HepG2 (cell line): Measurements from ENCODE around the gene AXIN1. TPM values are rescaled to one million over a fixed set of nuclear protein-coding genes. Genes with fewer than 3 reads are reported as not detected.

Experiments
- ATAC-seq: fragments of 200-7000 bp; cut with Tn5 transposase; 3 replicates; pipeline ENCODE4 v1.9.1; 2020; ENCODE audit warnings: mild to moderate bottlenecking, moderate library complexity
- BruUV-seq: library from RNA; stranded (reverse); fragments of 400-500 nt; replicated peaks from 2 replicates; lab custom pipeline; 2021; lab: Mats Ljungman, UMichigan
- CTCF ChIA-PET: fragments of 300-600 bp; formaldehyde crosslinking; extraction: SDS; loops from one replicate; lab custom pipeline; 2021; ENCODE audit warnings: low total read pairs, inconsistent platforms, low intra/inter-chr PET ratio; lab: Yijun Ruan, JAX
- POLR2A ChIA-PET: fragments of 350-600 bp; sonication (Branson Sonifier 250); formaldehyde crosslinking; loops from one replicate; lab custom pipeline; 2020; ENCODE audit warnings: antibody characterized with exemption, inconsistent platforms; lab: Yijun Ruan, JAX
- DNase-seq: peaks from one replicate; pipeline ENCODE4 v3.0.0-alpha.2; 2015; ENCODE audit warnings: low spot score
- FAIRE-seq: peaks from 3 replicates; lab custom pipeline; 2011; peaks lifted over from hg19 to GRCh38; lab: Jason Lieb, UNC
- H2AFZ ChIP-seq: one replicate; pipeline ENCODE4 v1.6.1; 2011; ENCODE audit warnings: low read length, inconsistent platforms
- H3K27ac ChIP-seq: fragments of 300-600 bp; 3 replicates; pipeline ENCODE4 v1.8.0; 2011; ENCODE audit warnings: mixed run types, mild to moderate bottlenecking, mixed read lengths, low read length, inconsistent platforms; ENCODE audit not compliant: insufficient read depth; ENCODE audit errors: extremely low read length
- H3K27me3 ChIP-seq, 2 experiments: fragments of 200-600 bp in 1 of 2; 2 replicates in 1 of 2; 3 replicates in 1 of 2; pipeline versions ENCODE4 v1.6.0 to v1.8.0; 2011; ENCODE audit warnings: low read length in 2 of 2, mild to moderate bottlenecking in 2 of 2, moderate library complexity in 2 of 2, inconsistent platforms in 1 of 2; ENCODE audit not compliant: insufficient read depth in 2 of 2, control insufficient read depth in 1 of 2
- H3K36me3 ChIP-seq, 2 experiments: fragments of 200-600 bp in 1 of 2; replicated peaks in 1 of 2; 2 replicates in 1 of 2; 3 replicates in 1 of 2; pipeline versions ENCODE4 v1.5.1 to v1.8.0; 2011; ENCODE audit warnings: low read length in 2 of 2, inconsistent platforms in 1 of 2; ENCODE audit not compliant: insufficient read depth in 2 of 2, control insufficient read depth in 1 of 2
- H3K4me1 ChIP-seq: 2 replicates; pipeline ENCODE4 v1.5.1; 2012; ENCODE audit warnings: low read length, inconsistent platforms; ENCODE audit not compliant: insufficient read depth
- H3K4me2 ChIP-seq: 2 replicates; pipeline ENCODE4 v1.6.0; 2011; ENCODE audit warnings: low read depth, low read length, inconsistent platforms
- H3K4me3 ChIP-seq, 3 experiments: fragments of 200-600 bp in 1 of 3; sonication (generic), shearing (Covaris generic) in 1 of 3; replicated peaks in 1 of 3; 2 replicates each; pipeline ENCODE4 v1.5.1; 2011 to 2016; ENCODE audit warnings: low read length in 3 of 3, inconsistent platforms in 2 of 3, low read depth in 2 of 3, mild to moderate bottlenecking in 2 of 3, control low read depth in 1 of 3, mixed read lengths in 1 of 3; ENCODE audit not compliant: insufficient read depth in 1 of 3
- H3K79me2 ChIP-seq: one replicate; pipeline ENCODE4 v1.6.1; 2011; ENCODE audit warnings: low read length, inconsistent platforms; ENCODE audit not compliant: insufficient read depth
- H3K9ac ChIP-seq: 2 replicates; pipeline ENCODE4 v1.6.0; 2011; ENCODE audit warnings: mild to moderate bottlenecking, low read depth, low read length, inconsistent platforms; ENCODE audit not compliant: insufficient read depth
- H3K9me3 ChIP-seq: 2 replicates; pipeline ENCODE4 v1.5.1; 2012; ENCODE audit warnings: mild to moderate bottlenecking, low read length
- H4K20me1 ChIP-seq: 2 replicates; pipeline ENCODE4 v1.6.0; 2011; ENCODE audit warnings: inconsistent platforms, mild to moderate bottlenecking, low read length, moderate library complexity; ENCODE audit not compliant: insufficient read depth
- HES4 ChIP-seq: sonication (generic); formaldehyde crosslinking; IDR thresholded peaks from 2 replicates; pipeline ENCODE4 v1.9.0; 2021; ENCODE audit warnings: mild to moderate bottlenecking, missing genetic modification reagents, borderline replicate concordance
- MED13 ChIP-seq: sonication (generic); formaldehyde crosslinking; IDR thresholded peaks from 2 replicates; pipeline ENCODE4 v1.5.0; 2020; ENCODE audit warnings: missing genetic modification reagents
- MTA1 ChIP-seq: sonication (generic); formaldehyde crosslinking; IDR thresholded peaks from 2 replicates; pipeline ENCODE4 v1.4.0; 2020; ENCODE audit warnings: missing genetic modification reagents, mild to moderate bottlenecking, borderline replicate concordance
- PATZ1 ChIP-seq: sonication (generic); formaldehyde crosslinking; IDR thresholded peaks from 2 replicates; pipeline ENCODE4 v1.4.0; 2020; ENCODE audit warnings: missing genetic modification reagents
- RBFOX2 ChIP-seq: fragments of 200-400 bp; formaldehyde crosslinking; IDR thresholded peaks from 2 replicates; pipeline ENCODE4 v1.6.1; 2017; ENCODE audit warnings: low read depth, mild to moderate bottlenecking, low read length
- ZBTB38 ChIP-seq: sonication (generic); formaldehyde crosslinking; IDR thresholded peaks from 2 replicates; pipeline ENCODE4 v1.5.1; 2020; ENCODE audit warnings: mild to moderate bottlenecking, missing genetic modification reagents
- ZNF414 ChIP-seq: sonication (generic); formaldehyde crosslinking; IDR thresholded peaks from 2 replicates; pipeline ENCODE4 v1.5.0; 2020; ENCODE audit warnings: missing genetic modification reagents
- ZNF691 ChIP-seq: sonication (generic); formaldehyde crosslinking; IDR thresholded peaks from 2 replicates; pipeline ENCODE4 v1.4.0; 2020; ENCODE audit warnings: missing genetic modification reagents, low read depth, mild to moderate bottlenecking, borderline replicate concordance
- WGBS: methylation state at CpG from one replicate; pipeline ENCODE4 v1.1.6; 2017; ENCODE audit warnings: low lambda C conversion rate; 5-methylcytosine and 5-hydroxymethylcytosine counted together
- in situ Hi-C: cut with HindIII; loops from 2 replicates; pipeline ENCODE4 v1.10.0; 2017; ENCODE audit warnings: low pct_unique_long_range_greater_than_20kb; ENCODE audit not compliant: extremely low pct_ligation_motif_present
- intact Hi-C: fragments of 100-400 bp; cut with micrococcal nuclease; formaldehyde crosslinking; loops from one replicate; pipeline ENCODE4 v1.10.0; 2022; ENCODE audit not compliant: unreplicated experiment
- polyA plus RNA-seq, 8 experiments: library from polyadenylated mRNA; depleted of rRNA in 3 of 8; stranded (reverse) in 7 of 8; unstranded in 1 of 8; fragments of >200 nt; fragmentation: Illumina TruSeq in 4 of 8; extraction: Trizol in 4 of 8; gene quantifications; 2 replicates each; pipeline versions ENCODE4 v1.2.1 to v1.2.3, GENCODE V29; 2011 to 2016; ENCODE audit warnings: low read depth in 4 of 8, missing spikeins in 1 of 8, mixed read lengths in 1 of 8; ENCODE audit not compliant: insufficient read depth in 1 of 8
- total RNA-seq, 5 experiments: library from RNA; depleted of rRNA; stranded (reverse); fragments of >200 nt; fragmentation: Illumina TruSeq; extraction: Trizol; gene quantifications; 2 replicates each; pipeline ENCODE4 v1.2.3, GENCODE V29; 2016; ENCODE audit warnings: low read depth in 1 of 5
- TF ChIP-seq, protein P1 (sequence below): sonication (generic); formaldehyde crosslinking; IDR thresholded peaks from 2 replicates; pipeline ENCODE4 v1.5.1; 2020; ENCODE audit warnings: mild to moderate bottlenecking, missing genetic modification reagents, moderate library complexity
- TF ChIP-seq, protein P2 (sequence below): IDR thresholded peaks from 2 replicates; pipeline ENCODE4 v1.6.1; 2016; ENCODE audit warnings: low read depth, control low read depth

AXIN1 gene
- total and polyA plus RNA-seq, 2 of the 13 experiments (the other 11 are each of a cell fraction or from before 2014, with no cell fraction given) = 24.0 to 26.0 TPM

DNA sequence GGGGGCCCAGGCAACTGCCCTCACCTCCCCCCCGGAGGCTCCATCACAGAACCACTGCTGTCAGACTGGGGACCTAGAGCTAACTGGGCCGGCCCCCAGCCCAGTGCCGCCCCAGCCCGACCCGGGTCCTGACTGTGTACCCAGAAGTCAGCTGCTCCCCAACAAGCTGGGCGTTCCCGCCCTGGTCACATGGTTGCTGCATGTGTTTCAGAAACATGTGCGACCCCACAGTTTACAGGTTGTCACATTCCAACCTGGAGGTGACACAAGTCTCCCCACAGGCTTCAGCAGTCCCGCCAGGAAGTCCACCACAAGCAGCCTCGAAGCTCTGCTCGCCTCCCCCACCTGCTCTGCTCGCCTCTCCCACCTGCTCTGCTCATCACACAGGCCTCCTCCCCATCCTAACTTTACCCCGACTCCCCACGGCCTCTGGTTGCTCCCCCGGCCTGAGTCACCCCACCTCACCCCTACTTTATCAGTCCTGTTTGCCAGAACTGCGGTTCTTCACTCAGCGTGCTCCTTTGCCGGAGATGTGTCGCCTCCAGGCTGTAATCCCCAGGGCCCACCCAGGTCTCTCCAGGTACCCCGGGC, 16.8 kb upstream of the AXIN1 start (continued):
- TF ChIP-seq, protein P1, sequence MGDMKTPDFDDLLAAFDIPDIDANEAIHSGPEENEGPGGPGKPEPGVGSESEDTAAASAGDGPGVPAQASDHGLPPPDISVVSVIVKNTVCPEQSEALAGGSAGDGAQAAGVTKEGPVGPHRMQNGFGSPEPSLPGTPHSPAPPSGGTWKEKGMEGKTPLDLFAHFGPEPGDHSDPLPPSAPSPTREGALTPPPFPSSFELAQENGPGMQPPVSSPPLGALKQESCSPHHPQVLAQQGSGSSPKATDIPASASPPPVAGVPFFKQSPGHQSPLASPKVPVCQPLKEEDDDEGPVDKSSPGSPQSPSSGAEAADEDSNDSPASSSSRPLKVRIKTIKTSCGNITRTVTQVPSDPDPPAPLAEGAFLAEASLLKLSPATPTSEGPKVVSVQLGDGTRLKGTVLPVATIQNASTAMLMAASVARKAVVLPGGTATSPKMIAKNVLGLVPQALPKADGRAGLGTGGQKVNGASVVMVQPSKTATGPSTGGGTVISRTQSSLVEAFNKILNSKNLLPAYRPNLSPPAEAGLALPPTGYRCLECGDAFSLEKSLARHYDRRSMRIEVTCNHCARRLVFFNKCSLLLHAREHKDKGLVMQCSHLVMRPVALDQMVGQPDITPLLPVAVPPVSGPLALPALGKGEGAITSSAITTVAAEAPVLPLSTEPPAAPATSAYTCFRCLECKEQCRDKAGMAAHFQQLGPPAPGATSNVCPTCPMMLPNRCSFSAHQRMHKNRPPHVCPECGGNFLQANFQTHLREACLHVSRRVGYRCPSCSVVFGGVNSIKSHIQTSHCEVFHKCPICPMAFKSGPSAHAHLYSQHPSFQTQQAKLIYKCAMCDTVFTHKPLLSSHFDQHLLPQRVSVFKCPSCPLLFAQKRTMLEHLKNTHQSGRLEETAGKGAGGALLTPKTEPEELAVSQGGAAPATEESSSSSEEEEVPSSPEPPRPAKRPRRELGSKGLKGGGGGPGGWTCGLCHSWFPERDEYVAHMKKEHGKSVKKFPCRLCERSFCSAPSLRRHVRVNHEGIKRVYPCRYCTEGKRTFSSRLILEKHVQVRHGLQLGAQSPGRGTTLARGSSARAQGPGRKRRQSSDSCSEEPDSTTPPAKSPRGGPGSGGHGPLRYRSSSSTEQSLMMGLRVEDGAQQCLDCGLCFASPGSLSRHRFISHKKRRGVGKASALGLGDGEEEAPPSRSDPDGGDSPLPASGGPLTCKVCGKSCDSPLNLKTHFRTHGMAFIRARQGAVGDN (CRISPR knock-in tag) = peak; percentile 53
- TF ChIP-seq HES4 = peak; percentile 19; the same call in 1 of the 2 replicates
- TF ChIP-seq, all 625 proteins: peak for 4

GRCh38 chr16:368388-369158, 16.1 kb upstream of the AXIN1 start:
- ATAC-seq (no peak), FAIRE-seq (no peak)
- Histone ChIP-seq H3K27me3 (peaks cover 0 to 6% of the 10 kb centered on the region in 2 experiments; a peak in 2 of 5 replicates), H3K9ac (no peak overlapping the region), H3K4me1 (peaks cover 44% of the 10 kb centered on the region), H2AFZ (no peak overlapping the region), H3K4me2 (peak overlapping the region; percentile 86; the same call in 1 of the 2 replicates), H3K9me3 (no peaks in the 10 kb centered on the region), H3K79me2 (peaks cover 6% of the 10 kb centered on the region), H3K4me3 (peak overlapping the region in 1 of 3 experiments; percentile 79; a peak in 2 of 6 replicates), H3K36me3 (peaks cover 5 to 26% of the 10 kb centered on the region in 2 experiments; a peak in 4 of 5 replicates)
- ChIA-PET POLR2A (interaction anchor here (2.8 kb wide), 1 partner anchor 13 kb away, joined by 27 read pairs; the partner anchor contains the start of gene PGAP6), CTCF (no interaction called here)
- BruUV-seq = no TSS peak
- 90% methylated on average over 16 of the region's 29 CpGs for WGBS
- in situ Hi-C loops = no loop called here
- TF ChIP-seq ZNF691 (CRISPR knock-in tag) (no peak), RBFOX2 (peak; percentile 50; the same call in 1 of the 2 replicates), PATZ1 (CRISPR knock-in tag) (no peak), ZNF414 (CRISPR knock-in tag) (no peak), ZBTB38 (CRISPR knock-in tag) (peak; percentile 52; the same call in 1 of the 2 replicates), MTA1 (no peak), MED13 (CRISPR knock-in tag) (no peak)
- TF ChIP-seq, protein P2, sequence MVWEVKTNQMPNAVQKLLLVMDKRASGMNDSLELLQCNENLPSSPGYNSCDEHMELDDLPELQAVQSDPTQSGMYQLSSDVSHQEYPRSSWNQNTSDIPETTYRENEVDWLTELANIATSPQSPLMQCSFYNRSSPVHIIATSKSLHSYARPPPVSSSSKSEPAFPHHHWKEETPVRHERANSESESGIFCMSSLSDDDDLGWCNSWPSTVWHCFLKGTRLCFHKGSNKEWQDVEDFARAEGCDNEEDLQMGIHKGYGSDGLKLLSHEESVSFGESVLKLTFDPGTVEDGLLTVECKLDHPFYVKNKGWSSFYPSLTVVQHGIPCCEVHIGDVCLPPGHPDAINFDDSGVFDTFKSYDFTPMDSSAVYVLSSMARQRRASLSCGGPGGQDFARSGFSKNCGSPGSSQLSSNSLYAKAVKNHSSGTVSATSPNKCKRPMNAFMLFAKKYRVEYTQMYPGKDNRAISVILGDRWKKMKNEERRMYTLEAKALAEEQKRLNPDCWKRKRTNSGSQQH (CRISPR knock-in tag) = no peak
- TF ChIP-seq, all 625 proteins: peak for 2
- no peak for DNase-seq
- no peaks in the 10 kb centered on the region for H4K20me1 ChIP-seq
- no peak overlapping the region for H3K27ac ChIP-seq
- intact Hi-C loops = no loop called here
